WTC11 (cell line): ENCODE results near the gene NDC1. TPM values are rescaled to one million over a fixed set of nuclear protein-coding genes. Genes with fewer than 3 reads are reported as not detected.

Experiments
- ATAC-seq: fragments of 200-7000 bp; cut with Tn5 transposase; 2 replicates; pipeline ENCODE4 v1.10.0; 2021; ENCODE audit warnings: mild to moderate bottlenecking, moderate library complexity
- CTCF ChIA-PET: fragments of 300-600 bp; sonication (Branson Sonifier 250); formaldehyde crosslinking; loops from one replicate; lab custom pipeline; 2021; ENCODE audit warnings: antibody characterized with exemption; lab: Charles Lee
- POLR2A ChIA-PET: fragments of 350-600 bp; sonication (Branson Sonifier 250); formaldehyde crosslinking; loops from one replicate; lab custom pipeline; 2021; ENCODE audit warnings: antibody characterized with exemption; lab: Charles Lee
- DNase-seq: peaks from one replicate; pipeline ENCODE4 v3.0.0; 2021; ENCODE audit warnings: low spot score
- H3K27ac Mint-ChIP-seq: 2 replicates; pipeline ENCODE4 v1.8.0; 2021; ENCODE audit warnings: mixed read lengths
- H3K27me3 Mint-ChIP-seq: 2 replicates; pipeline ENCODE4 v1.8.0; 2021; ENCODE audit warnings: low read depth, mild to moderate bottlenecking, moderate library complexity, mixed read lengths
- H3K36me3 Mint-ChIP-seq: 2 replicates; pipeline ENCODE4 v1.8.0; 2021; ENCODE audit warnings: mixed read lengths
- H3K4me1 Mint-ChIP-seq: 2 replicates; pipeline ENCODE4 v1.8.0; 2022; ENCODE audit warnings: mixed read lengths
- H3K4me3 Mint-ChIP-seq: 2 replicates; pipeline ENCODE4 v1.8.0; 2021; ENCODE audit warnings: mild to moderate bottlenecking, moderate library complexity, mixed read lengths
- H3K9me3 Mint-ChIP-seq: 2 replicates; pipeline ENCODE4 v1.8.0; 2021; ENCODE audit warnings: mixed read lengths
- ATF1 ChIP-seq: sonication (generic); formaldehyde crosslinking; IDR thresholded peaks from 2 replicates; pipeline ENCODE4 v1.8.1; 2023; ENCODE audit warnings: mild to moderate bottlenecking, moderate library complexity, missing genetic modification reagents
- CREM ChIP-seq: sonication (generic); formaldehyde crosslinking; IDR thresholded peaks from 2 replicates; pipeline ENCODE4 v1.8.1; 2022; ENCODE audit warnings: mild to moderate bottlenecking, missing genetic modification reagents, moderate library complexity
- CTCF ChIP-seq: fragments of 200-600 bp; IDR thresholded peaks from 2 replicates; pipeline ENCODE4 v1.8.0; 2022; ENCODE audit warnings: antibody characterized with exemption
- E2F1 ChIP-seq: sonication (generic); formaldehyde crosslinking; IDR thresholded peaks from 2 replicates; pipeline ENCODE4 v1.8.0; 2022; ENCODE audit warnings: mild to moderate bottlenecking, missing genetic modification reagents
- E2F4 ChIP-seq: sonication (generic); formaldehyde crosslinking; IDR thresholded peaks from 2 replicates; pipeline ENCODE4 v1.8.1; 2022; ENCODE audit warnings: low read depth, mild to moderate bottlenecking, moderate library complexity, missing genetic modification reagents, borderline replicate concordance
- ESRRA ChIP-seq: sonication (generic); formaldehyde crosslinking; IDR thresholded peaks from 2 replicates; pipeline ENCODE4 v1.8.1; 2022; ENCODE audit warnings: mild to moderate bottlenecking, missing genetic modification reagents, borderline replicate concordance
- ETV6 ChIP-seq: sonication (generic); formaldehyde crosslinking; IDR thresholded peaks from 2 replicates; pipeline ENCODE4 v1.8.1; 2022; ENCODE audit warnings: mild to moderate bottlenecking, missing genetic modification reagents
- FOXJ3 ChIP-seq: sonication (generic); formaldehyde crosslinking; IDR thresholded peaks from 2 replicates; pipeline ENCODE4 v1.9.0; 2021; ENCODE audit warnings: missing genetic modification reagents, mild to moderate bottlenecking, borderline replicate concordance
- FOXK1 ChIP-seq: sonication (generic); formaldehyde crosslinking; IDR thresholded peaks from 2 replicates; pipeline ENCODE4 v1.8.0; 2022; ENCODE audit warnings: mild to moderate bottlenecking, moderate library complexity, missing genetic modification reagents
- HMGA2 ChIP-seq: fragments of 250-450 bp; sonication (Bioruptor Pico); IDR thresholded peaks from 2 replicates; pipeline ENCODE4 v1.4.0; 2021; ENCODE audit warnings: mild to moderate bottlenecking, moderate library complexity
- MAX ChIP-seq: sonication (generic); formaldehyde crosslinking; IDR thresholded peaks from 2 replicates; pipeline ENCODE4 v1.8.0; 2022; ENCODE audit warnings: mild to moderate bottlenecking, missing genetic modification reagents
- NFE2L1 ChIP-seq: sonication (generic); formaldehyde crosslinking; IDR thresholded peaks from 2 replicates; pipeline ENCODE4 v1.8.1; 2023; ENCODE audit warnings: missing genetic modification reagents
- NFYB ChIP-seq: sonication (generic); formaldehyde crosslinking; conservative IDR thresholded peaks from 2 replicates; pipeline ENCODE4 v1.8.0; 2022; ENCODE audit warnings: low read depth, missing genetic modification reagents
- OVOL2 ChIP-seq: fragments of 250-450 bp; sonication (Bioruptor Pico); IDR thresholded peaks from 2 replicates; pipeline ENCODE4 v1.9.0; 2021; ENCODE audit warnings: mild to moderate bottlenecking, borderline replicate concordance
- PRRX2 ChIP-seq: fragments of 250-450 bp; sonication (Bioruptor Pico); IDR thresholded peaks from 2 replicates; pipeline ENCODE4 v1.8.0; 2021; ENCODE audit warnings: mild to moderate bottlenecking
- RELA ChIP-seq: sonication (generic); formaldehyde crosslinking; IDR thresholded peaks from 2 replicates; pipeline ENCODE4 v1.8.1; 2022; ENCODE audit warnings: missing genetic modification reagents, mild to moderate bottlenecking, borderline replicate concordance
- SMAD3 ChIP-seq: sonication (generic); formaldehyde crosslinking; IDR thresholded peaks from 2 replicates; pipeline ENCODE4 v1.8.0; 2022; ENCODE audit warnings: missing genetic modification reagents, mild to moderate bottlenecking, borderline replicate concordance
- SMAD4 ChIP-seq: sonication (generic); formaldehyde crosslinking; IDR thresholded peaks from 2 replicates; pipeline ENCODE4 v1.8.0; 2022; ENCODE audit warnings: mild to moderate bottlenecking, missing genetic modification reagents
- SOX15 ChIP-seq: fragments of 250-450 bp; sonication (Bioruptor Pico); IDR thresholded peaks from 2 replicates; pipeline ENCODE4 v1.9.0; 2021; ENCODE audit warnings: mild to moderate bottlenecking
- TEAD1 ChIP-seq: sonication (generic); formaldehyde crosslinking; IDR thresholded peaks from 2 replicates; pipeline ENCODE4 v1.8.0; 2022; ENCODE audit warnings: mild to moderate bottlenecking, missing genetic modification reagents
- ZBTB43 ChIP-seq: sonication (generic); formaldehyde crosslinking; IDR thresholded peaks from 2 replicates; pipeline ENCODE4 v1.8.1; 2023; ENCODE audit warnings: mild to moderate bottlenecking, missing genetic modification reagents
- ZNF232 ChIP-seq: sonication (generic); formaldehyde crosslinking; IDR thresholded peaks from 2 replicates; pipeline ENCODE4 v1.8.0; 2022; ENCODE audit warnings: mild to moderate bottlenecking, missing genetic modification reagents
- ZNF416 ChIP-seq: fragments of 250-450 bp; sonication (Bioruptor Pico); IDR thresholded peaks from 2 replicates; pipeline ENCODE4 v1.9.0; 2021; ENCODE audit warnings: mild to moderate bottlenecking, inconsistent platforms
- ZNF423 ChIP-seq: fragments of 250-450 bp; sonication (Bioruptor Pico); IDR thresholded peaks from 2 replicates; pipeline ENCODE4 v2.1.2; 2022; ENCODE audit warnings: mild to moderate bottlenecking, moderate library complexity
- ZNF671 ChIP-seq: fragments of 250-450 bp; sonication (Bioruptor Pico); IDR thresholded peaks from 2 replicates; pipeline ENCODE4 v1.8.0; 2021; ENCODE audit warnings: mild to moderate bottlenecking
- total RNA-seq: library from RNA; stranded (reverse); gene quantifications from 3 replicates; pipeline ENCODE4 v1.2.3, GENCODE V29; 2021

NDC1 gene
- total RNA-seq, 1 experiment from 2014 or later, result 52.4 TPM

- no peak for TF ChIP-seq E2F4 (CRISPR knock-in tag)
- no peak for TF ChIP-seq ZNF423 (CRISPR knock-in tag)
- TF ChIP-seq NFYB (CRISPR knock-in tag), result no peak
- TF ChIP-seq FOXK1, result no peak
- no peak for TF ChIP-seq CREM (CRISPR knock-in tag)
- TF ChIP-seq SMAD3 (CRISPR knock-in tag), result no peak
- no peak for TF ChIP-seq ZNF671 (CRISPR knock-in tag)
Measured at GRCh38 chr1:53777272-53777671, 60.8 kb downstream of the NDC1 start (continued).

GRCh38 chr1:53771648-53772047, 66.4 kb downstream of the NDC1 start:
- no peak for ATAC-seq
- no peak overlapping the region for H3K4me3 Mint-ChIP-seq
- POLR2A ChIA-PET, result no interaction called here
- peaks cover 41% of the 10 kb centered on the region for H3K36me3 Mint-ChIP-seq
- H3K27ac Mint-ChIP-seq, result no peak overlapping the region
- no peak for TF ChIP-seq ZNF671 (CRISPR knock-in tag)
- no peak for TF ChIP-seq E2F1 (CRISPR knock-in tag)
- TF ChIP-seq PRRX2 (CRISPR knock-in tag), result no peak
- TF ChIP-seq RELA, result no peak
- no peak for TF ChIP-seq NFE2L1 (CRISPR knock-in tag)
- TF ChIP-seq ZNF232 (CRISPR knock-in tag), result no peak
- TF ChIP-seq ETV6 (CRISPR knock-in tag), result no peak
- DNase-seq, result no peak
- CTCF ChIA-PET, result interaction anchor here (0.5 kb wide), 1 partner anchor 188 kb away, joined by 3 read pairs; no protein-coding TSS in a partner anchor
- H3K27me3 Mint-ChIP-seq, result no peaks in the 10 kb centered on the region
- H3K9me3 Mint-ChIP-seq, result no peaks in the 10 kb centered on the region
- H3K4me1 Mint-ChIP-seq, result no peaks in the 10 kb centered on the region

DNA sequence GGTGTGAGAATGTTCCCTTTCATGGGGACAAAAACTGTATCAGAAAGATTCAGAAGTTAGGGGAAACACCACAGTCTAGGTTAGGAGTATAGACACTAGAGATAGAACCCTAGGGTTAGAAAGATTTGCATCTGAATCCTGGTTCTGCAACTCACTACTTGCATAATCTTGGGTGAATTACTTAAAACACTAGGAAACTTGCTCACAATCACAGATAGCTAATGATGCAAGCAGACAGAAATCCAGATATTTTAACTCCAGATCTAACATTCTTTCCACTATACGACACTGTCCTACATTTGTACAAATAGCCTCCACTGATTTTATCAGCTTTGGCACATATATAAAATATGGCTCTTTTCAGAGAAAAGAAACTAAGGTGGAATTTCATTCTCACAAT, 68.3 kb downstream of the NDC1 start:
- no peak for ATAC-seq
- Mint-ChIP-seq H3K27ac (no peak overlapping the region), H3K9me3 (no peaks in the 10 kb centered on the region), H3K27me3 (no peaks in the 10 kb centered on the region), H3K4me1 (no peaks in the 10 kb centered on the region), H3K36me3 (peaks cover 36% of the 10 kb centered on the region), H3K4me3 (no peak overlapping the region)
- CTCF ChIA-PET, result no interaction called here
- POLR2A ChIA-PET, result no interaction called here
- no peak for DNase-seq
- no peak for TF ChIP-seq MAX
- TF ChIP-seq HMGA2 (CRISPR knock-in tag), result no peak
- TF ChIP-seq TEAD1 (CRISPR knock-in tag), result no peak
- TF ChIP-seq CTCF, result no peak
- no peak for TF ChIP-seq FOXJ3 (CRISPR knock-in tag)
- no peak for TF ChIP-seq ATF1 (CRISPR knock-in tag)
- TF ChIP-seq ZNF416 (CRISPR knock-in tag), result no peak
- TF ChIP-seq ZBTB43, result no peak
- TF ChIP-seq ESRRA (CRISPR knock-in tag), result no peak
- no peak for TF ChIP-seq SOX15 (CRISPR knock-in tag)
- no peak for TF ChIP-seq SMAD4 (CRISPR knock-in tag)
- TF ChIP-seq OVOL2, result no peak
